ENCODE results near the gene ATM.

ATM gene

DNA sequence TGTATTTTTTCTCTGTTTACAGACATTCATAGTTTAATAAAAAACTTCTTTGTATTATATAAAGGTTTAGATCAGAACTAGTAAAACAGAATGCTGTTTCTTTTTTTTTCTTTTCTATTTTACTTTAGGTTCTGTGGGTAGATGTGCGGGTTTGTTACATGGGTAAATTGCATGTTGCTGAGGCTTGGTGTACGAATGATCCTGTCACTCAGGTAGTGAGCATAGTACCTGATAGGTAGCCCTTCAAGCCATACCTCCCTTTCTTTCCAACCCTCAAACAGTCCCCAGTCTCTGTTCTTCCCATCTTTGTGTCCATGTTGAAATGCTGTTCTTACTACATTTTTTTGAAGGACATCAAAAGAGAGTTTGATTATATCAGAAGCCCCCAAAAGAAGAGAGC is 3.2 kb downstream of the ATM start:
- in situ Hi-C loops (cut with MboI; ENCODE audit: low pct_unique_long_range_greater_than_20kb, low sequenced_read_pairs, unreplicated experiment): no loop called here
- TF ChIP-seq, protein P1, sequence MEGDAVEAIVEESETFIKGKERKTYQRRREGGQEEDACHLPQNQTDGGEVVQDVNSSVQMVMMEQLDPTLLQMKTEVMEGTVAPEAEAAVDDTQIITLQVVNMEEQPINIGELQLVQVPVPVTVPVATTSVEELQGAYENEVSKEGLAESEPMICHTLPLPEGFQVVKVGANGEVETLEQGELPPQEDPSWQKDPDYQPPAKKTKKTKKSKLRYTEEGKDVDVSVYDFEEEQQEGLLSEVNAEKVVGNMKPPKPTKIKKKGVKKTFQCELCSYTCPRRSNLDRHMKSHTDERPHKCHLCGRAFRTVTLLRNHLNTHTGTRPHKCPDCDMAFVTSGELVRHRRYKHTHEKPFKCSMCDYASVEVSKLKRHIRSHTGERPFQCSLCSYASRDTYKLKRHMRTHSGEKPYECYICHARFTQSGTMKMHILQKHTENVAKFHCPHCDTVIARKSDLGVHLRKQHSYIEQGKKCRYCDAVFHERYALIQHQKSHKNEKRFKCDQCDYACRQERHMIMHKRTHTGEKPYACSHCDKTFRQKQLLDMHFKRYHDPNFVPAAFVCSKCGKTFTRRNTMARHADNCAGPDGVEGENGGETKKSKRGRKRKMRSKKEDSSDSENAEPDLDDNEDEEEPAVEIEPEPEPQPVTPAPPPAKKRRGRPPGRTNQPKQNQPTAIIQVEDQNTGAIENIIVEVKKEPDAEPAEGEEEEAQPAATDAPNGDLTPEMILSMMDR (IDR thresholded peaks at IDR 0.05; ENCODE audit: extremely low read depth, insufficient read depth, missing control alignments): no peak
- no peak for DNase-seq (ENCODE audit: low spot score)

- no peak for DNase-seq (ENCODE audit: low spot score)
- TF ChIP-seq, protein P1 (IDR thresholded peaks at IDR 0.05; ENCODE audit: extremely low read depth, insufficient read depth, missing control alignments): no peak
- in situ Hi-C loops (cut with MboI; ENCODE audit: low pct_unique_long_range_greater_than_20kb, low sequenced_read_pairs, unreplicated experiment): no loop called here
Measured at GRCh38 chr11:108228251-108228650, 5.4 kb downstream of the ATM start.

GRCh38 chr11:108233277-108233945 is 10.5 kb downstream of the ATM start:
- in situ Hi-C loops (cut with MboI; ENCODE audit: low pct_unique_long_range_greater_than_20kb, low sequenced_read_pairs, unreplicated experiment): no loop called here
- no peak for DNase-seq (ENCODE audit: low spot score)
- TF ChIP-seq, protein P1 (IDR thresholded peaks at IDR 0.05; ENCODE audit: extremely low read depth, insufficient read depth, missing control alignments): no peak

DNA sequence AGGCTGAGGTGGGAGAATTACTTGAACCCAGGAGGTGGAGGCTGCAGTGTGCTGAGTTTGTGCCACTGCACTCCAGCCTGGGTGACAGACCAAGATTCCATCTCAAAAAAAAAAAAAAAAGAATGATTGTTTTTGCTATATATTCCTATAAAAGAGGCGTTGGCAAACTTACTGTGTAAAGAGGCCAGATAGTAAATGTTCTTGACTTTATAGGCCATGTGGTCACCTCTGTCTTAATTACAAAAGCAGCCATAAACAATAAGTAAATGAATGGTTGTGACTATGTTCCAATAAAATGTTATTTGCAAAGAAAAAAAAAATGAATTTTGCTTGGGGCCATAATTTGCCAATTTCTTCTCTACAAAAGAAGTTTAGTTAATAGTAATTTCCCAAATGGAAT is 12.3 kb downstream of the ATM start:
- in situ Hi-C loops (cut with MboI; ENCODE audit: low pct_unique_long_range_greater_than_20kb, low sequenced_read_pairs, unreplicated experiment): no loop called here
- no peak for DNase-seq (ENCODE audit: low spot score)
- TF ChIP-seq, protein P1 (IDR thresholded peaks at IDR 0.05; ENCODE audit: extremely low read depth, insufficient read depth, missing control alignments): no peak

DNA sequence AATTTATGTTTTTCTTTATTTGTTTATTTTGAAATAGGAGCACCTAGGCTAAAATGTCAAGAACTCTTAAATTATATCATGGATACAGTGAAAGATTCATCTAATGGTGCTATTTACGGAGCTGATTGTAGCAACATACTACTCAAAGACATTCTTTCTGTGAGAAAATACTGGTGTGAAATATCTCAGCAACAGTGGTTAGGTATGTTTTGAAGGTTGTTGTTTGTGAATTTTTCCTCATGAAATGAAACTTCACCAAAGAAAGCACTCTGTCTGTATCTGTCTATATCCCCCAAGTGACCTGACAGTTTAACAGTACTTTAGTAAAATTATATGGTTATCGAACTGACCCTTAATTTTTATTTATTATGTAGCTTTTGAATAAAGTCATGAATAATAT is 12.8 kb downstream of the ATM start:
- TF ChIP-seq, protein P1 (IDR thresholded peaks at IDR 0.05; ENCODE audit: extremely low read depth, insufficient read depth, missing control alignments): no peak
- in situ Hi-C loops (cut with MboI; ENCODE audit: low pct_unique_long_range_greater_than_20kb, low sequenced_read_pairs, unreplicated experiment): no loop called here
- no peak for DNase-seq (ENCODE audit: low spot score)

DNA sequence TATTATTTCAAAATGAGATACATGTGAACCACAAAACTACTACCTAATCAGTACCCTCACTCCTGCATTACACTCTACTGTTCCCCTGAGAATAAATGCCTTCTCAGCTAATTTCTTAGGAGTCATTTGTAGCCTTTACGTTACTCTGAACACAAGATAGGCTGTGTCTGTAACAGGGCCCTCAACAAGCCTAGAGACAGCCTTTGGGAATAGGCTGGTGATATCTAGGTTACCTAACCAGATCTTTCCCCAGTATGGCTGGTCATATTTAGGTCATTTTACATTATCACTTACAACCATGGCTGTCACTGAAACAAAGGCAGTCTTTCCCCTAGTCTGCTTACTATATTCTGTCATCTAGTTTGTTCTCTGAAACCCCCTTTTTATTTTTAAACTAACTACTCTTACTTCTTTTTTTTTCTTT is 14.2 kb downstream of the ATM start:
- TF ChIP-seq, protein P1 (IDR thresholded peaks at IDR 0.05; ENCODE audit: extremely low read depth, insufficient read depth, missing control alignments): no peak
- in situ Hi-C loops (cut with MboI; ENCODE audit: low pct_unique_long_range_greater_than_20kb, low sequenced_read_pairs, unreplicated experiment): no loop called here
- DNase-seq (ENCODE audit: low spot score): no peak
